ENCODE results near the gene TNFSF15.

GRCh38 chr9:114851306-114851705, 45.5 kb upstream of the TNFSF15 start:
- TF ChIP-seq ZFP30 (CRISPR knock-in tag; IDR thresholded peaks at IDR 0.05) (no peak), PATZ1 (CRISPR knock-in tag; IDR thresholded peaks at IDR 0.05; ENCODE audit: borderline replicate concordance) (no peak), TCF4 (CRISPR knock-in tag; IDR thresholded peaks at IDR 0.05; ENCODE audit: borderline replicate concordance) (no peak), TSHZ2 (CRISPR knock-in tag; IDR thresholded peaks at IDR 0.05) (no peak), ISL1 (CRISPR knock-in tag; IDR thresholded peaks at IDR 0.05) (no peak), BACH2 (CRISPR knock-in tag; IDR thresholded peaks at IDR 0.05; ENCODE audit: borderline replicate concordance) (no peak), SNAI2 (CRISPR knock-in tag; IDR thresholded peaks at IDR 0.05) (no peak), RARB (CRISPR knock-in tag; IDR thresholded peaks at IDR 0.05) (no peak)

All from SK-N-SH treated with all-trans-retinoic acid at 6 μM for 48 hours (cell line).